GM19025 (cell line): Measurements from ENCODE around the gene SYPL1.

Experiments used
- ATAC-seq: cut with Tn5 transposase; IDR thresholded peaks from one replicate; pipeline ENCODE4 v1.9.1; 2021; ENCODE audit warnings: mild to moderate bottlenecking, low read depth, moderate library complexity; ENCODE audit not compliant: unreplicated experiment

SYPL1 gene

DNA sequence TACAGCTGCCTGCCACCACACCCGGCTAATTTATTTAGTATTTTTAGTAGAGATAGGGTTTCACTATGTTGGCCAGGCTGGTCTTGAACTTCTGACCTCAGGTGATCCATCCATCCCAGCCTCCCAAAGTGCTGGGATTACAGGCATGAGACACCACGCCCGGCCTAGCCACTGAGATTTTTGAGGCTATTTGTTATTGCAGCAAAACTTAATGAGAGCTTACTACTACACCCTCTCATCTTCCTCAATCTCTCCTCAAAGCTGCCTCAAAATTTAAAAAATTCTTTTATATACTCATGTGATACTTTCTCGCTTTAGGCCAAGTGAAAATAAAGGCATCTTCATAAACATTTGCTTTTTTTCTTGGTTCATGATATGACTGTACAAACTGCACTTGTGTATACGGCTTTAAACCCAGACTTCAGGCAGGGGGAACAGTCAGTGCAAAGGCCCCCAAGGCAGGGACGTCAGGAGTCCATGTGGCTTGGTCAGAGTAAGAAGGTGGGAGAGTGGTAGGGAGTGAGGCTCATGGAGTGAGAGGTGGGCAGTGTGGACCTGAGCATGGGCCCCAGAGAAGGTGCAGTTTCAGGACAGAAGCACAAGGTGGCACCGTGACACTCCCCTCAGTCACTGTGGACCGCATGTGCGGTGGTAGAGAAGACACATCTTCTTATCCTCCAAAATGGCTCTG, 55.5 kb downstream of the SYPL1 start:
- peak; percentile 37 for ATAC-seq

GRCh38 chr7:106054971-106055532, 57.1 kb downstream of the SYPL1 start:
- no peak for ATAC-seq

DNA sequence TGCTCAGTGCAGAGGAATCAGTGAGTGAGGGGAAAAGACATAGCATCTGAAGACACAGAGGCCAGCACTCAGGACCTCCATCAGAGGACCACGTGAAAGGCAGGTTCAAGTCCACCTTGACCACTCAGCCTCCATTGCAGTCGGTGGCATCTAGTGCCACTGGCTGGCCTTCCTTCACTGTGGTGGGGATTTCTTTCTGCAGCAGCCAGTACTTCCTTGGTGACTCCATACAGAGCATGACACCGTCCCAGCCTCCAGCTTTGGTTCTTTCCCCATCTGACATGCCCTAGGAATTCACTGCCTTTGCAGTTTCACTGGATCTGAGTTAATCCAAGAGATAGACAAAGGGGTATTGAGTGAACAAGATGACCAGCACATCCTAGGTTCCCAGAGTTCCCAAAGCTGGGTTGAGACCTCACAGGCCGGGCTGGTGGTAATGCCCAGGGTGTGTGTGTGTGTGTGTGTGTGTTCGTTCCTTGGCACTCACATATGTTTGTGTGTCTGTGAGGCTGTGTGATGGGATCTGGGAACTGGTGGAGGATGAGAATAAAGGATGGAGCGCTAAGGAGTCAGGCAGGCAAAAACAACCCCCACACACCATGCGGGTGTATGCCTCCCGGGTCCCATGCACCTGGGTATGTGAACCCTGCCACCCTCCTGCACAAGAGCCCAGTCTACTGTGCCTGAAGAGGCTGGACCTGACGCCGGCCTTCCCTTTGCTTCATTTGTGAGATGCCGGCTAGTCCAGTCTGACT, 57.8 kb downstream of the SYPL1 start:
- ATAC-seq, result no peak

- ATAC-seq, result no peak
These were observed 59.0 kb downstream of the SYPL1 start for GRCh38 chr7:106053109-106053508.

- ATAC-seq, result no peak
These were observed 59.4 kb downstream of the SYPL1 start for GRCh38 chr7:106052681-106053080.

DNA sequence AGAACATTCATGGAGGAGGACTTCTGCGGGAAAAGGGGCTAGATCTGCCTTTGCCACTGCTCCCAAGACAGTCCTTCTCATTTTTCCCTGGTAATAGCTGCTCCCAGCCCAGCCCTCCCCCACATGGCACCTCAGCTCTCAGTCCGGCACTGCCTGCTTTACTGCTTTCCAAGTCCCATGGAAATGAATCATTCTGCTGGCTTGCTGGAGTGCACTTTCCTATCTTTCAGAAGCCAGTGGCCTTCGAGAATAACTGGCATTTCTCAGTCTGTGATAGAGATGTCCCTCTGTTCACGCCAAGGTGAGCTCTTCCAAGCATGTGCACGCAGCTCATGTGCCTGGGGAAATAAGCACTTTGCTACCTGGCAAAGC, 61.4 kb downstream of the SYPL1 start:
- ATAC-seq, result no peak

DNA sequence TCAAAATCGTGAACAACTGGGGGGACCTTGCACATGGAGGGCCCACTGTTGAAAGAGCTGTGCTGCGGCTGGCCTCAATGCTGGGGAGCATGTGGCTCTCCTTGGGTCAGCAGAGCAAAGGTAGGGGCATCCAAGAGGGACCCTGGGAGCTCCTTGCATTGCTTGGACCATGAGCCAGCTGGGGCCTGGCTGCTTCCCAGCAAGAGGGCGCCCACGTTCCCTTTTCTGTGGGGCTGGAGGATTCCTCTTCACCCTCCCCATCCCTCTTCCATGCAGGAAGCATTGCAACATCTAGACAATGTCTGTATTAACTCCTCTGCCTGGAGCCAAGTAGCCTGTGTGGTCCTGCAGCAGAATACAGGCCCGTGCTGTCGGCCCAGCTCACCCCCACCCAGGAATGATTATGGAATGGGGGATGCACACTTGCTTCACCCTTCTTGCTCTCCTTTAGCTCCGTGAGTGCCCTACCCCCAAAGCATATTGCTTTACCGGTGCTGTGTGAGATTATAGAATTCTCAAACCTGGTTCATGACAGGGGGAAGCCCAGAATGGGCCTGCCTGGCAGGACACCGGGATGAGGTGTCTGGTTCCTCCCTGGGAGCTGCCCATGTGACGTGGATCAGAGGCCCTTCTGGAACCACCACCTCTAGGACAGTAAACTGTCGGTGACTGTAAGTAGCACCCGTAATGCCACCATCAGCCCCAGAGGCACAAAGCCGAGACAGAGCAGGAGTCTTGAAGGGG, 61.9 kb downstream of the SYPL1 start:
- ATAC-seq, result no peak

DNA sequence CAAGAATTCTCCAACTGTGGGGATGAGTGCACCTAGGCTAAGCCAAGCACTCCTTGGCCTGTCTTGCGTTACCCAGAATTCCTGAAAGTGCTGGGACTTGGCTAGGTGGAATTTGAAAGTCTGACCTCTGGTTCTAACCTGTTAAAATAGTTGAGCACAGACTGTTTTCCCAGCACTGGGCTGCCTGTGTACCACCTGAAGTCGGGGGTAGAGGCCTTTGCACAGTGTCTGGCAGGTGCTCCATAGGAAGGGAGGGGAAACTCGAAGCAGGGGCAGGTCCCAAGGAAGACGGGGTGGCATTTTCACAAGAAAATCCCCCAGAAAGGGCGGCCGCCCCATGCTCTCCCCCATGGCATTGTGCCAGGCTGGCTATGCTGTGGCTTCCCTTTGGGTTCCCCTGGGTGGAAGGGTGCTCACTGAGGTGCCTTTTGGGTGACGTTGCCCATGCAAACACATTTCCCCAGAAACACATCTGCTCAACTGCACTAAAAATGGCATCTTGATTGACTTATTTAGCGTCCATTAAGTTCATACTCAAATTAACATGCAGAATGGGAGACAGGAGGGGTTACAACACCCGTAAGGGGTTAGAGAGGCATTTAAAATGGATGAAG, 62.9 kb downstream of the SYPL1 start:
- ATAC-seq, result no peak

GRCh38 chr7:106048706-106049020, 63.4 kb downstream of the SYPL1 start:
- ATAC-seq, result no peak

DNA sequence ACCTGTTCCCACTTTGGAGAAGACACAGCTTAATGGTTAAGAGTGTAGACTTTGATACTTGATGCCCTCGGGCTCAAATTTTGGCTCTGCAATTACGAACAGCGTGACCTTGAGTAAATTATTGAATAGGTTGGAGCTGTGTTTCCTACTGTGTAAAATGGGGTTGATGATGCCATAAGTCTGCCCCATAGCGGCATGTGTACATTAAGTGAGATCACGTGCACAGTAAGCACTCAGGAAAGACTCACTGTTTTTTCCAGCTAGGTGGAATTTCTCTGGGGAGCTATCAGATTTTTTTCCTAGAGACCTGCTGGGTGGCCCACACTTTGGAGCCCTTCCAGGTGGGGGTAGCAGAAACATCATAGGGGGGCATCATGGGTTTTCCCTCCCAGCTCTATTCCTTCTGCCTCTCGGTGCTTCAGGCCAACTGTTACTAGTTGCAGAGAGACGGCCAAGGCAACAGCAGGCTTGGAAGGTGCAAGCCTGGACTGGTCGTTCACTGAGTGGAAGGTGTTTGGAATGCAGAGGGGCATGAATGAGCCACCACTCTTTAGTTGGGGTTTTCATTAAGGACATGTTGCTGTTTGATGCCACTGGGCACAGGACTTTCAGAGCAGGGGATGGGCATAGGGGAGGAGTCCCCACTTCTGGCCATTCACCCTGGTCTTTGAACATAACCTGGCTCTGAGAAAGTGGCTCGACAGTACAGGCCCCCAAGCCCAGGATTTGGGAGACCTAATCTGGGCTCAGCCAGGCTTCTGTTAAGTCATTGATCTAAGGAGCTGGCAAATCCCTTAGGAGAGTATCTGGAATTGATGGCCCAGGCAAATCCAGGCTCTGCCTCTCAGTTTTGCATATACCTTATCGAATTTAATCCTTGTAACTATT, 64.0 kb downstream of the SYPL1 start:
- no peak for ATAC-seq

DNA sequence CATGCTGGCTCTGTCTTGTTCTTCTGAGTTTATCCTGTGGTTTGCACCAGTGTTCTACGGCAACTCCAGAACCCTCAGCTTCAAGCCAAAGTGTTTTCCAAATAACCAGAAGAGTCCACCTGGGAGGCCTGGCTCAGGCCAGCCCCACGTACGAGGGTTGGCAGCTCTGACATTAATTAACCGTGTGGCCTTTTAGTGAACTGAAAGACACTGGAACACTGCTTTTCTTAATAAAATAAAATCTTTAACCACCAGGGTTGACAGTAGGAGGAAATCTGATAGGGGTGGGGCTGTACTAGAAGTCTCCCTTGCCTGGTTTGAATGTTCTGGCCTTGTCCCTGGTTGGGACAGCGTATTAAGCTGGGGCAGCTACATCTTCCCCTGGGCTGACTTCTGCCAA, 64.9 kb downstream of the SYPL1 start:
- ATAC-seq, result no peak

DNA sequence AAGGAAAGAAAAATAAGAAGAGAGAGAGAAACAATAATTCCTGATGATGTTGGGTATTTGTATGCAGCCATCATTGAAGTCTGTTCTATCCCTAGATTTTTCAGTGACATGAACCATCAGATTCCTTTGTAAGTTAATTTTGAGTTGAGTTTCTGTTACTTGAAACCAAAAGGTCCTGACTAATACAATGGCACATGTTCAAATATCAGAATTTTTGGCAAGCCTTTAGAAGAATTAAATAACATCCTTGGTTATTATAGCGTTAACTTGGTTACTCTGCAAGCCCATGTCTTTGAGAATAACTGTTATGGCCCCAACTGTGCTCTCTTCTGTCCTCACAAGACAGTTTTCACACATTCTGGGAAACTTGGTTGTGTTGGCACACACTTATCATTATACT, 66.5 kb downstream of the SYPL1 start:
- no peak for ATAC-seq

GRCh38 chr7:106045139-106045538, 67.0 kb downstream of the SYPL1 start:
- ATAC-seq, result no peak

DNA sequence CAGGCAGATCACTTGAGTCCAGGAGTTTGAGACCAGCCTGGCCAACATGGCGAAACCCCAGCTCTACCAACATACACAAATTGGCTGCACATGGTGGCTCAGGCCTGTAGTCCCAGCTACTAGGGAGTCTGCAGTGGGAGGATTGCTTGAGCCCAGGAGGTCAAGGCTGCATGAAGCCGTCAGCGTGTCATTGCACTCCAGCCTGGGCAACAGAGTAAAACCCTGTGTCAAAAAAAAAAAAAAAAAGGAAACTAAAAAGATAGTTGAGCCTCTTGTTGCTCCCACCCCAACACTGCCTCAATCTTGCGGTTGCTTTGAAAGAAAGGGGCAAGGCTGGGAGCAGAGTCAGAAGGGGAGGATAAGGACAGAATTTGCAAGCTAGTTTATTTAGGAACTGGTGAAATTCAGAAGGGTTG, 69.9 kb downstream of the SYPL1 start:
- ATAC-seq, result no peak

- ATAC-seq, result no peak
These were observed 70.9 kb downstream of the SYPL1 start for GRCh38 chr7:106041140-106041717.
